Neural progenitor cell (in vitro differentiated cells): ENCODE measurements around the gene KLHL41.

ENCODE experiments used
- CTCF ChIP-seq: fragments of 200-600 bp; sonication (generic); IDR thresholded peaks from 2 replicates; pipeline ENCODE4 v1.5.1; 2017; ENCODE audit warnings: antibody characterized with exemption, mild to moderate bottlenecking
- EZH2 ChIP-seq: fragments of 200-600 bp; sonication (generic); IDR thresholded peaks from 2 replicates; pipeline ENCODE4 v1.6.1; 2017; ENCODE audit warnings: antibody characterized with exemption, mild to moderate bottlenecking, moderate library complexity

- TF ChIP-seq CTCF: no peak
- TF ChIP-seq EZH2: no peak
Observed at GRCh38 chr2:169490834-169491233, 18.7 kb upstream of the KLHL41 start.
